ENCODE results near the gene AAK1. TPM values are rescaled to one million over a fixed set of nuclear protein-coding genes. Genes with fewer than 3 reads are reported as not detected.

AAK1 gene
- total and polyA plus RNA-seq, 7 donors: 7.8 to 95.2 (median 52.5) TPM

GRCh38 chr2:69531186-69531585, 112.4 kb downstream of the AAK1 start:
- DNase-seq (no peak), ATAC-seq (no peak)
- H3K4me3 ChIP-seq: no peak overlapping the region
- peaks cover 8% of the 10 kb centered on the region for H3K9me3 ChIP-seq
- H3K27me3 ChIP-seq (ENCODE audit: insufficient read depth in 3 of 3, low read length in 2 of 3): no peaks in the 10 kb centered on the region
- intact Hi-C loops (cut with DNase I): no loop called here
- no peaks in the 10 kb centered on the region for H3K4me1 ChIP-seq
- H3K27ac ChIP-seq: no peak overlapping the region
- WGBS, 3 donors: 82 to 85% (median 82%) methylated on average over 7 of the region's 7 CpGs
- H3K36me3 ChIP-seq (ENCODE audit: insufficient read depth in 1 of 2, low read depth in 1 of 2): peaks cover 13 to 86% of the 10 kb centered on the region in 2 donors
- TF ChIP-seq CTCF (IDR thresholded peaks at IDR 0.05): no peak

- TF ChIP-seq CTCF (IDR thresholded peaks at IDR 0.05): no peak
- H3K9me3 ChIP-seq: peaks cover 8% of the 10 kb centered on the region
- intact Hi-C loops (cut with DNase I): no loop called here
- peaks cover 17 to 95% of the 10 kb centered on the region in 2 donors for H3K36me3 ChIP-seq (ENCODE audit: insufficient read depth in 1 of 2, low read depth in 1 of 2)
- no peaks in the 10 kb centered on the region for H3K27me3 ChIP-seq (ENCODE audit: insufficient read depth in 3 of 3, low read length in 2 of 3)
- no peaks in the 10 kb centered on the region for H3K4me1 ChIP-seq
- ATAC-seq: no peak
- no peak for DNase-seq
- no peak overlapping the region for H3K27ac ChIP-seq
- H3K4me3 ChIP-seq: no peak overlapping the region
- 71 to 89% (median 84%) methylated on average over 2 of the region's 2 CpGs for WGBS, 3 donors
Observed at GRCh38 chr2:69529480-69529879, 114.1 kb downstream of the AAK1 start.

- no peak overlapping the region for H3K4me3 ChIP-seq
- H3K27ac ChIP-seq: no peak overlapping the region
- DNase-seq (no peak), ATAC-seq (no peak)
- no peaks in the 10 kb centered on the region for H3K4me1 ChIP-seq
- no peak for TF ChIP-seq CTCF (IDR thresholded peaks at IDR 0.05)
- intact Hi-C loops (cut with DNase I): no loop called here
- WGBS, 3 donors: 90 to 98% (median 96%) methylated on average over 3 of the region's 3 CpGs
- H3K36me3 ChIP-seq (ENCODE audit: insufficient read depth in 1 of 2, low read depth in 1 of 2): peaks cover 6 to 100% of the 10 kb centered on the region in 2 donors
- H3K9me3 ChIP-seq: no peaks in the 10 kb centered on the region
- no peaks in the 10 kb centered on the region for H3K27me3 ChIP-seq (ENCODE audit: insufficient read depth in 3 of 3, low read length in 2 of 3)
Observed at GRCh38 chr2:69525261-69525660, 118.3 kb downstream of the AAK1 start.

- ATAC-seq: no peak
- intact Hi-C loops (cut with DNase I): no loop called here
- no peak for DNase-seq
- 91 to 94% (median 92%) methylated on average over 1 of the region's 1 CpG for WGBS, 3 donors
- no peaks in the 10 kb centered on the region for H3K27me3 ChIP-seq (ENCODE audit: insufficient read depth in 3 of 3, low read length in 2 of 3)
- no peaks in the 10 kb centered on the region for H3K4me1 ChIP-seq
- peaks cover 6 to 100% of the 10 kb centered on the region in 2 donors for H3K36me3 ChIP-seq (ENCODE audit: insufficient read depth in 1 of 2, low read depth in 1 of 2)
- no peak overlapping the region for H3K27ac ChIP-seq
- H3K9me3 ChIP-seq: no peaks in the 10 kb centered on the region
- no peak for TF ChIP-seq CTCF (IDR thresholded peaks at IDR 0.05)
- H3K4me3 ChIP-seq: no peak overlapping the region
Observed at GRCh38 chr2:69524799-69525198, 118.7 kb downstream of the AAK1 start.

DNA sequence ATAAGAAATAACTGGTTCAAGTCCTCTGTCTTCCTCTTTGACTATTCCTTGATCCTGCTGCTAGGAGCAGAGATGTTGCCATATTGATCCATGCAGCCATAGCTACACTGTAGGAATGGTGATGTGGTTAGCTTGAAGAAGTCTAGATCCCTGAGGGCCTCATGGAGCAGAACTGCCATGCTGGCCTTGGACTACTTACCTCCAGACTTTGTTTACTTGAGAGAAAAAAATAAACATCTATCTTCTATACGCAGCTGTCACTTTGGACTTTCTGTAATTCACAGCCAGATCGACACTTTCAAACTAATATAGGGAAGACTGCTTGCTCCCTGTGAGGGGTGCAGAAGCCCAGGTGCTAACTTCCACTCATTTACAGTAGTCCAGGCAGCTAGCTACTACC, 121.8 kb downstream of the AAK1 start:
- DNase-seq: no peak
- ATAC-seq: no peak
- 94 to 98% (median 96%) methylated on average over 2 of the region's 2 CpGs for WGBS, 3 donors
- Histone ChIP-seq H3K27ac (no peak overlapping the region), H3K9me3 (no peaks in the 10 kb centered on the region), H3K36me3 (ENCODE audit: insufficient read depth in 1 of 2, low read depth in 1 of 2) (peaks cover 4 to 100% of the 10 kb centered on the region in 2 donors), H3K4me3 (no peak overlapping the region), H3K27me3 (ENCODE audit: insufficient read depth in 3 of 3, low read length in 2 of 3) (no peaks in the 10 kb centered on the region), H3K4me1 (no peaks in the 10 kb centered on the region)
- no peak for TF ChIP-seq CTCF (IDR thresholded peaks at IDR 0.05)
- intact Hi-C loops (cut with DNase I): no loop called here

Measured in psoas muscle (tissue), 8 donors.